T-helper 2 cell treated with Interferon-gamma antibody and Interleukin-4, amounts not matched to agents 100 ng/mL and 5 ng/mL, for 36 hours (primary cell): Measurements from ENCODE around the gene ATP1A3. TPM values are rescaled to one million over a fixed set of nuclear protein-coding genes. Genes with fewer than 3 reads are reported as not detected.

Source experiments
- intact Hi-C: fragments of 100-400 bp; cut with micrococcal nuclease; formaldehyde crosslinking; loops from one replicate; pipeline ENCODE4 v1.15.1; 2023
- total RNA-seq: library from RNA; stranded (reverse); gene quantifications from 2 replicates; pipeline ENCODE4 v1.2.3, GENCODE V29; 2022

The ATP1A3 gene
- total RNA-seq, 1 donor from 2014 or later = 2.3 TPM

DNA sequence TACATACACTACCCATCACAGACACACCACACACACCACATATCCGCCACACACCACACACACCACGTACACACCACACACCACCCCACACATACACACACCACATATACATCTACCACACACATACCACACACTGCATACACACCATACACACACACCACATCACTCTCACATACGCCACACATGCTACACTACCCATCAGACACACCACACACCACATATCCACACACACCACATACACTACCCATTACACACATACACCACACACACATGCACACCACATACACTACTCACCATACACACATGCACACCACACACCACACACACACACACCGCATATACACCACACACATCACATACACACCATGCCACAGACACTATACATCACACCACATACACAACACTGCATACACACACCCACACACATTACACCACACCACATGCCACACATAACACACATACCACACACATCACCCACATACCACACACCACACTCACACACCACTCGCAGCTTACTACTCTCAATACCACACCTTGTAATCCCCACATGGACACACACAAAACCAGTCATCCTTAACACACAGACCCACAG, 75.3 kb downstream of the ATP1A3 start:
- intact Hi-C loops = no loop called here

DNA sequence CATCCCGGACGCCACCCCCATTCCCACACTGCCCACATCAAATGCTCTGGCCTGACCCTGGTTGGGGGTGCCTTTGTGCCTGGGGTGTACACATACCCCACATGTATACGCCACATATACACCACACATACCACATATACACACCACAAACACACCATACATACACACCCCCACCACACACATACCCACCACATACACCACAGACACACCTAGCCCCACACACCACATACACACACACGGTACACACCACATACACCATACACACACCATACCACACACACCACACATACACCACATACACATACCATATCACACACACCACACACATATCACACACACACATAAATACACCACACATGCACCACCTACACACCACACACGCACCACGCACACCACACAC, 75.9 kb downstream of the ATP1A3 start:
- intact Hi-C loops = no loop called here

DNA sequence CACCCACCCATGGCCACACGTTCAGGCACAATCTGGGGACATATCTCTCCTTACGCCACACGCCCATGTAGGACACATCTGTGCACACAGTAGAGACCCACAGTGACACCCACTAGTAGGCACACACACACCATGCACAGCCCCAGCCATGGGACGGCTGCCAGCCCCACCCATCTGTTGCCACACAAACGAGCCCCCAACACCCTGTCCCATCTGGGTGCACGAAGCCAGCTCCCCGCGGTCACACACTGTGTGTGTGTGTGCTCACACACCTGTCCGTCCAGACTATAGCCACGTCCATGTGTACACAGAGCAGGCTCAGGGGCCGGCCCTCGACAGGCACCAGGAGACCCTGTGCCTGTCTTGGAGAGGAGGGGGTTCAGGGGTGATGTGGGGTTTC, 76.4 kb downstream of the ATP1A3 start:
- intact Hi-C loops = no loop called here

Other genes starting within 250 kb of the ATP1A3 start
- not detected in 2 replicates for gene CEACAM6, start 238.7 kb downstream of the ATP1A3 start, total RNA-seq
- not detected in 2 replicates for gene CEACAM3, start 197.6 kb downstream of the ATP1A3 start, total RNA-seq
- not detected in 2 replicates for gene LYPD4, start 149.5 kb downstream of the ATP1A3 start, total RNA-seq
- gene DMRTC2, start 149.2 kb downstream of the ATP1A3 start, total RNA-seq = not detected in 2 replicates
- 2,743 and 2,797 TPM in 2 replicates for gene RPS19, start 134.0 kb downstream of the ATP1A3 start, total RNA-seq
- 1.7 TPM in 2 replicates for gene CD79A, start 117.0 kb downstream of the ATP1A3 start, total RNA-seq
- gene ARHGEF1, start 111.0 kb downstream of the ATP1A3 start, total RNA-seq = 593 TPM in 2 replicates
- gene ERFL, start 65.8 kb downstream of the ATP1A3 start, total RNA-seq = 1.7 and 1.8 TPM in 2 replicates
- gene RABAC1, start 34.9 kb downstream of the ATP1A3 start, total RNA-seq = 63.6 and 67.5 TPM in 2 replicates
- gene GRIK5, start 76.0 kb upstream of the ATP1A3 start, total RNA-seq = 2.0 and 2.9 TPM in 2 replicates
- 14.2 and 14.6 TPM in 2 replicates for gene ZNF574, start 81.9 kb upstream of the ATP1A3 start, total RNA-seq
- gene POU2F2, start 138.2 kb upstream of the ATP1A3 start, total RNA-seq = 25.6 and 28.1 TPM in 2 replicates
- gene DEDD2, start 223.4 kb upstream of the ATP1A3 start, total RNA-seq = 40.3 and 40.4 TPM in 2 replicates
- gene ZNF526, start 226.1 kb upstream of the ATP1A3 start, total RNA-seq = 18.4 and 20.0 TPM in 2 replicates
- 49.1 and 49.4 TPM in 2 replicates for gene GSK3A, start 248.4 kb upstream of the ATP1A3 start, total RNA-seq